Measurements from ENCODE around the gene COL8A2.

The COL8A2 gene

GRCh38 chr1:36092798-36093185 is 32.2 kb downstream of the COL8A2 start:
- POLR2A ChIA-PET, result no interaction called here
- TF ChIP-seq ZNF248 (tag by site-specific recombination; IDR thresholded peaks at IDR 0.05), result no peak
- no peak for TF ChIP-seq HOXC10 (CRISPR knock-in tag; IDR thresholded peaks at IDR 0.05)
- TF ChIP-seq ZNF138 (tag by site-specific recombination; IDR thresholded peaks at IDR 0.05; ENCODE audit: borderline replicate concordance), result no peak
- TF ChIP-seq ZNF501 (tag by site-specific recombination; IDR thresholded peaks at IDR 0.05), result no peak
- TF ChIP-seq ZNF37A (tag by site-specific recombination; IDR thresholded peaks at IDR 0.05), result no peak
- no peak for TF ChIP-seq ZBTB6 (tag by site-specific recombination; IDR thresholded peaks at IDR 0.05)
- no peak for TF ChIP-seq EGR2 (tag by site-specific recombination; IDR thresholded peaks at IDR 0.05; ENCODE audit: low read depth)
- no peaks in the 10 kb centered on the region for H3K9me3 ChIP-seq (ENCODE audit: control insufficient read depth, insufficient read depth, low read depth, low read length)
- H3K4me1 ChIP-seq (ENCODE audit: control insufficient read depth, insufficient read depth, low read length), result no peaks in the 10 kb centered on the region
- no peak overlapping the region for H3K4me3 ChIP-seq (ENCODE audit: low read depth, low read length)
- CTCF ChIA-PET, result interaction anchor here (1.1 kb wide), 1 partner anchor 42 kb away, joined by 3 read pairs; no protein-coding TSS in a partner anchor
- H3K36me3 ChIP-seq (ENCODE audit: control insufficient read depth in 2 of 2, insufficient read depth in 1 of 2, low read length in 2 of 2), result peaks cover 4 to 72% of the 10 kb centered on the region in 2 experiments; a peak in 2 of 3 replicates
- H3K27ac ChIP-seq (ENCODE audit: extremely low read depth, low read depth, low read length), result no peak overlapping the region

- ChIA-PET CTCF (interaction anchor here (1.1 to 1.6 kb wide), 2 partner anchors 42 to 43 kb away, joined by 3 to 7 read pairs; no protein-coding TSS in a partner anchor), POLR2A (no interaction called here)
- H3K4me3 ChIP-seq (ENCODE audit: low read depth, low read length), result no peak overlapping the region
- H3K4me1 ChIP-seq (ENCODE audit: control insufficient read depth, insufficient read depth, low read length), result no peaks in the 10 kb centered on the region
- H3K27ac ChIP-seq (ENCODE audit: extremely low read depth, low read depth, low read length), result no peak overlapping the region
- no peaks in the 10 kb centered on the region for H3K9me3 ChIP-seq (ENCODE audit: control insufficient read depth, insufficient read depth, low read depth, low read length)
- H3K36me3 ChIP-seq (ENCODE audit: control insufficient read depth in 2 of 2, insufficient read depth in 1 of 2, low read length in 2 of 2), result peaks cover 4 to 72% of the 10 kb centered on the region in 2 experiments; a peak in 2 of 3 replicates
- TF ChIP-seq HOXC10 (CRISPR knock-in tag; IDR thresholded peaks at IDR 0.05) (no peak), SP2 (tag by site-specific recombination; IDR thresholded peaks at IDR 0.05) (no peak), OSR2 (tag by site-specific recombination; IDR thresholded peaks at IDR 0.05) (no peak), ZNF558 (tag by site-specific recombination; IDR thresholded peaks at IDR 0.05) (no peak), ZNF560 (tag by site-specific recombination; IDR thresholded peaks at IDR 0.05; ENCODE audit: borderline replicate concordance) (no peak), ZNF140 (tag by site-specific recombination; IDR thresholded peaks at IDR 0.05) (no peak), ZNF2 (tag by site-specific recombination; IDR thresholded peaks at IDR 0.05) (no peak), ZNF132 (tag by site-specific recombination; IDR thresholded peaks at IDR 0.05; ENCODE audit: borderline replicate concordance) (no peak)
These were observed 32.7 kb downstream of the COL8A2 start for GRCh38 chr1:36092166-36092797.

- no peak overlapping the region for H3K4me3 ChIP-seq (ENCODE audit: low read depth, low read length)
- no peak overlapping the region for H3K27ac ChIP-seq (ENCODE audit: extremely low read depth, low read depth, low read length)
- no peaks in the 10 kb centered on the region for H3K9me3 ChIP-seq (ENCODE audit: control insufficient read depth, insufficient read depth, low read depth, low read length)
- TF ChIP-seq ZSCAN5A (tag by site-specific recombination; IDR thresholded peaks at IDR 0.05) (no peak), TCF7L2 (IDR thresholded peaks at IDR 0.05; ENCODE audit: borderline replicate concordance, low read depth, low read length) (no peak), ZNF449 (tag by site-specific recombination; IDR thresholded peaks at IDR 0.05) (no peak), RBAK (tag by site-specific recombination; IDR thresholded peaks at IDR 0.05) (no peak), GLIS1 (tag by site-specific recombination; IDR thresholded peaks at IDR 0.05) (no peak), ZSCAN30 (tag by site-specific recombination; IDR thresholded peaks at IDR 0.05) (no peak), ZNF394 (tag by site-specific recombination; IDR thresholded peaks at IDR 0.05; ENCODE audit: borderline replicate concordance) (no peak), ZNF558 (tag by site-specific recombination; IDR thresholded peaks at IDR 0.05) (no peak), TRIM28 (IDR thresholded peaks at IDR 0.05; ENCODE audit: borderline replicate concordance, low read length) (no peak), ZBTB20 (tag by site-specific recombination; IDR thresholded peaks at IDR 0.05) (no peak), WT1 (tag by site-specific recombination; IDR thresholded peaks at IDR 0.05) (no peak), ZNF404 (tag by site-specific recombination; IDR thresholded peaks at IDR 0.05) (no peak), ZNF214 (tag by site-specific recombination; IDR thresholded peaks at IDR 0.05; ENCODE audit: borderline replicate concordance) (no peak), ZNF510 (tag by site-specific recombination; IDR thresholded peaks at IDR 0.05; ENCODE audit: insufficient replicate concordance) (no peak), ZNF747 (tag by site-specific recombination; IDR thresholded peaks at IDR 0.05) (no peak), ZIC2 (tag by site-specific recombination; IDR thresholded peaks at IDR 0.05) (no peak)
- H3K36me3 ChIP-seq (ENCODE audit: control insufficient read depth in 2 of 2, insufficient read depth in 1 of 2, low read length in 2 of 2), result peaks cover 4 to 67% of the 10 kb centered on the region in 2 experiments; a peak in 2 of 3 replicates
- ChIA-PET CTCF (interaction anchor here (1.6 kb wide), 1 partner anchor 43 kb away, joined by 7 read pairs; no protein-coding TSS in a partner anchor), POLR2A (no interaction called here)
- no peaks in the 10 kb centered on the region for H3K4me1 ChIP-seq (ENCODE audit: control insufficient read depth, insufficient read depth, low read length)
These were observed 33.3 kb downstream of the COL8A2 start for GRCh38 chr1:36091698-36092097.
